ENCODE data around the gene MYO1E.
"Not testable (repeated sequence)": the region's sequence is repeated elsewhere in the genome, so short reads cannot be mapped to it uniquely, and the experiment has no call there.

MYO1E gene

GRCh38 chr15:59125683-59126082 is 247.0 kb downstream of the MYO1E start:
- DNase-seq: not testable (repeated sequence)

GRCh38 chr15:59124261-59124660 is 248.4 kb downstream of the MYO1E start:
- DNase-seq: no peak

GRCh38 chr15:59120937-59121336 is 251.7 kb downstream of the MYO1E start:
- DNase-seq: no peak

- DNase-seq: no peak
Observed at GRCh38 chr15:59119625-59120024, 253.0 kb downstream of the MYO1E start.

DNA sequence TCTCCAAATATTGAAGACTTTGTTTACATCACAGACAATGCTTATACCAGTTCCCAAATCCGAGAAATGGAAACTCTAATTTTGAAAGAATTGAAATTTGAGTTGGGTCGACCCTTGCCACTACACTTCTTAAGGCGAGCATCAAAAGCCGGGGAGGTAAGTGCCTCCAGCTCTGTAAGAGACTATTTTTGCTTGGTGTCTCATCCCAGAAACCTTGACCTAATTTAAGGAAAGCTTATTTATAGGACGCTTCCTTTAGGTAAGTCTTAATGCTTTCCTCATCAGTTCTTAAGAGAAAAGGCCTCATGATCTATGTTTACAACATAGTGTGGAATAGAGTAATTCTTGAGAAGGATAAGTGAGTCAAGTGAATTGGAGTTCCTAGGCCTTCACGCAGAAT is 255.9 kb downstream of the MYO1E start:
- no peak for DNase-seq

DNA sequence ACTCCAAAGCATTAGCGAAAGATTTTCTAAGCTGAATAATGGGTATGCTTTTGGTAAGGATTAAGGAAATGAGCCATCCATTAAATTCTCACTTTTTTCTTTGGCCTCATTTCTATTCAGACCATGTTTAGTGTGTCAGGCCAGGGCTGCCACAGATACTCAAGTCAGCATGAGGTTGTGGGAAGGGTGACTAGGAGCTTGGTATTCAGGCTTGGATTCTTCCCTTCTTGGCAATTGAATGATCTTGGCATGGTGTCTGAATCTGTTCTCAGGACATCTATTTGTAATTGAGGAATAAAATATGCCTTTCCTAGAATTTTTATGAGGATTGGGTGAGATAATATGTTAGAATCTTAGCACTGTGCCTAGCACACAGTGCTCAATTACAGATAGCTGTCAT is 256.5 kb downstream of the MYO1E start:
- DNase-seq: peak; percentile 12

DNA sequence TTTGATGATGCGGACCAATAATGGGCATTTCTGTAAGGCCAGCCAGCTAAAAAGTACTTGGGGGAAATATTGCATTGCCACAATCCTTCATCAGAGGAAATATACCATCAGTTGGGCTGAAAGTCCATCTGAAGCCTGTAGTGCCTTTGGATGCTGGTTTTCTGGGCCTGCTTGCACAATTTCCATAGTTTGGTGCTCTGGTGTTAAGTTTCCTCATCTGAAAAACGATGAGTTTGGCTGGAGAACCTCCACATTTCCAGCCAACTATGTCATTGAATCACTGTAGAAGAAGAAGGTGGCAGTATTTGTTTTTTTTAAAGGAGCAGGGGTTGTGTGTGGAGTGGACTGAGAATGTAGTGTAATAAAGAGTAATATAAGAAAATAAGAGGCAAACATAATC is 257.6 kb downstream of the MYO1E start:
- DNase-seq: no peak

- no peak for DNase-seq
Observed at GRCh38 chr15:59111251-59111650, 261.4 kb downstream of the MYO1E start.

DNA sequence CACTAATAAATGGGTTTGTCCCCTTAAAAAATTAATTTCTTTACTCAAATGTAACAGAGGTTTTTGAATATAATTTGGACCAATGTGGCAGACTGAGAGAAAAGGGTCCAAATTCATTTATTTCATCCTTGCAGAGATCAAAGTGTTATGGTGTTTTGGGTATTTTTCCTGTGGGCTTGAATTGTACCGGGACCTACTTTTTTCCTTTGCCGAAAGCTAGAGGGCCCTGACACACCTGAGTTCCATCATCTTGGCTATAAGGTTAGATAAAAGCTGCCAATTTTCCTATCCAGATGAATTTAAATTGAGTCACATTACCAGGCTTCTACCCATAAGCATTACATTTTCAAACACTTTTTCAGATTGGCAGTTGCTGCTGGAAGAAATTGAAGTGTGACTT is 266.8 kb downstream of the MYO1E start:
- DNase-seq: no peak

DNA sequence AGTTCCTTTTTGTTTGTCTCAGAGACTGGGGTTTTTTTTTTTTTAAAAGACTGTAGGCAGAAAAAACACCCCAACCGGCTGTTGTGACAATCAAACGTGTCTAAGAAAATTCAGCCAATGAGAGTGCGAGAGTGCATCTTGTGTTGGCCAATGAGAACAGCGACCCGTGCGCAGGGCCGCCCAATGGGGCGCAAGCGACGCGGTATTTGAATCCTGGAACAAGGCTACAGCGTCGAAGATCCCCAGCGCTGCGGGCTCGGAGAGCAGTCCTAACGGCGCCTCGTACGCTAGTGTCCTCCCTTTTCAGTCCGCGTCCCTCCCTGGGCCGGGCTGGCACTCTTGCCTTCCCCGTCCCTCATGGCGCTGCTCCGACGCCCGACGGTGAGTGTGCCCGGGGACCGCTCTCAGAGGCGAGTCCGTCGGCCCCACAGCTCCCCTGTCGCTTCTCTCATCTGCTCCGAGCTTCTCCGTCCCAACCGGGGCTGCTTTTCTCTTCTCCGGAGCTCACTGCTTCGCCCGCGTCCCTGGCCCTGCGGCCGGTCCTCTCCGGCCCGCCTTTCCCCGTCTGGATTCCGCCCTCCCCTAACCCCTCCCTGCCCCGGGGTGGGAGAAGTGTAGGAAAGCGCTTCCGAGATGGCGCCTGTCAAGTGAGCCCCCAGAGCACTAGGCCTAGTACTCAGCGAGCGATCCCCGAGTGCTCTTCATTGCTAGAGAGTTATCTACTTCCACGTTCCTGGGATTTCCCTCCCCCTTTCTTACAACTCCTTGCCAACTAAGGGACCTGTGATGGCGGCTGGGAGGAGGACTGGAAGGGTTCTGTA is 267.5 kb downstream of the MYO1E start, which contains the start of gene CCNB2:
TSS of gene CCNB2 (plus strand) at position 235 of the 821 bp plus-strand sequence. CDS start at position 358, 123 bp downstream.
- DNase-seq: peak; percentile 92

DNA sequence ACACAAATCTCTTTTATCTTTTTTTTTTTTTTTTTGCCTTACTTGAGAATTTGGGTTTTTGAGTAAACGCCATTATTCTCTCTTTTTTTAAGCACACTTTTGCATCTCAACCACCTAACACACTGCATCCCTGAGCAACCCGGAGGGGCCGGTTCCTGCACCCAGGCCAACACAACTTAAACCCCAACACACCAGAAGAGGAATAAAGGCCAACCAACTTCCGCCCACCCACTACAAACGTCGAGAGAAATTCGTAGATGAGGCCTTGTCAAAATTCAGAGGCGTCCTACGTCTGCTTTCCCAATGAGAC is 268.1 kb downstream of the MYO1E start:
- DNase-seq: no peak

- no peak for DNase-seq
Observed at GRCh38 chr15:59099162-59099685, 273.4 kb downstream of the MYO1E start.

DNA sequence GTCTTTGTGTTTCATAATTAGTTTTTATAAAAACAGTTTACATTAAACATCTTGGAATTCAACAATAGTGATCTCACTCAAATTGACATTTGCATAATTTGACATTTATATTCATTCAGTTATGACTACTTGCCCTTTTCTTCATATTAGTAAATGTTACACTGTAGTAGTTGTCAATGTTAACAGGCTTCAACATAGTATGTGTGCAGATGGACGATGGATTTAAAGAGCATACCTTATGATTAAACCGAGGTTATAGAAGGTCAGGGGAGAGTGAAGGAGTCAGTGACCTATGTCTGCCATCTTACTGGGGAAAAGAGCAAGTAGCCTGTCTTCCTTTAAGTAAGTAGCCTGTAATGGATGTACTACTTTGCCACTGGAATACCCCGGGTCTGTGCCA is 276.2 kb downstream of the MYO1E start:
- no peak for DNase-seq

DNA sequence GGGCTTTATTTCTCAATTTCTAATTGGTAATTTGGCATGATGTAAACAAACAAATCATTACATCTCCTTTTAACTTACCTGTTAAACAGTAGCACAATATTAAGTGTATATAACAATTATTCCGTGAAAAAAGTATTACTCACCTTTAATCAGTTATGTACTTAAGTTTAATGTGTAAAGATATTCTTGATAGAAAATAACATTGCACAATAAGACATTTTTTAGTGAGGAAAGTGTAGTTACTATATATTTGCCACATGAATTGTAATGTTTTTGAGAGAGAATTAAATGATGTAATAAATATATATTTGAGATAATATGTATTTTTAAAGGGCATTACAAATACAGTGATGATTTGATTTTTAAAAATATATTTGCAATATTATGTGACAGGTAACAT is 278.6 kb downstream of the MYO1E start:
- no peak for DNase-seq

DNA sequence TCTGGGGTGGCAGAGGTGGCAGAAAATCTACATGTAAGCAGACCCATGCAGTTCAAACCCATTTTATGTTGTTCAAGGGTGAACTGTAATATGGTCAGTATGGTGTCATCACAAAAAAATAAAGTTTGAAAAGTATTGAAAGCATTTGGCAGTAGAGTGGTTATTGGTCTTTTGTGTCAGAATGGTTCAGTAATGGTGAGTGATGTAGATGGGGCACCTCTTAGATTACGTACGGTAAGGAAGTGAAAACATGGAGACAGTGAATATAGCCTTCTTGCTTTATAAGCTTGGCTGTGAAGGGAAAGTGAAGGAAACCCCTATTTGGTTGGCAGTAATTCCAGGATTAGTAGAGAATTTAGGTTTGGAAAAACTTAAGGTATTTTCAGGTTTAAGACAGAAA is 284.9 kb downstream of the MYO1E start:
- DNase-seq: no peak

All from fibroblast of skin of abdomen (primary cell).